Testis (tissue), 3 donors: ENCODE results near the gene ZNF775. TPM values are rescaled to one million over a fixed set of nuclear protein-coding genes. Genes with fewer than 3 reads are reported as not detected.

ENCODE experiments used
- DNase-seq: peaks from one replicate; pipeline ENCODE4 v3.0.0-alpha.2; 2019
- H3K27ac ChIP-seq, 2 donors: fragments of 200-600 bp; sonication (generic); one replicate each; pipeline ENCODE4 v1.5.1; 2019
- H3K27me3 ChIP-seq: fragments of 200-600 bp; sonication (generic); one replicate; pipeline ENCODE4 v1.5.1; 2019
- H3K36me3 ChIP-seq: fragments of 200-600 bp; sonication (generic); one replicate; pipeline ENCODE4 v1.5.1; 2017; ENCODE audit warnings: low read depth; ENCODE audit errors: missing control alignments
- H3K4me1 ChIP-seq: fragments of 200-600 bp; sonication (generic); one replicate; pipeline ENCODE4 v1.5.1; 2019
- H3K4me3 ChIP-seq, 2 donors: fragments of 200-600 bp; sonication (generic); one replicate each; pipeline ENCODE4 v1.5.1; 2017 to 2019
- H3K9me3 ChIP-seq: fragments of 200-600 bp; sonication (generic); one replicate; pipeline ENCODE4 v1.5.1; 2017
- POLR2A ChIP-seq: fragments of 450-650 bp; IDR thresholded peaks from one replicate; pipeline ENCODE4 v1.6.1; 2017; ENCODE audit warnings: antibody characterized with exemption, mild to moderate bottlenecking, moderate library complexity
- WGBS, 2 donors: methylation state at CpG; one replicate each; pipeline ENCODE4 v1.1.5; 2018; 5-methylcytosine and 5-hydroxymethylcytosine counted together
- intact Hi-C: fragments of 100-400 bp; cut with DNase I; formaldehyde crosslinking; loops from one replicate; pipeline ENCODE4 v1.15.1; 2023; ENCODE audit warnings: low total_unique reads
- polyA plus RNA-seq: library from polyadenylated mRNA; stranded (reverse); fragments of 350-450 nt; fragmentation: Illumina TruSeq; extraction: RNeasy Lipid Tissue Mini Kit (QIAGEN cat#74804); gene quantifications from one replicate; pipeline ENCODE4 v1.2.3, GENCODE V29; 2014; ENCODE audit warnings: low read depth, low replicate concordance; ENCODE audit not compliant: insufficient read depth
- total RNA-seq, 2 donors: library from RNA; depleted of rRNA; stranded (reverse); fragments of >200 nt; gene quantifications; one replicate each; pipeline ENCODE4 v1.2.3, GENCODE V29; 2016
- TF ChIP-seq, protein P1 (sequence below), 3 experiments: fragments of 450-650 bp in 2 of 3; fragments of 200-600 bp in 1 of 3; sonication (generic) in 1 of 3; IDR thresholded peaks; one replicate each; pipeline ENCODE4 v1.5.1; 2016 to 2019; ENCODE audit warnings: antibody characterized with exemption in 3 of 3, mild to moderate bottlenecking in 2 of 3, moderate library complexity in 1 of 3

Gene ZNF775
- total and polyA plus RNA-seq, 3 donors from 2014 or later = 5.2 to 14.1 (median 11.0) TPM

DNA sequence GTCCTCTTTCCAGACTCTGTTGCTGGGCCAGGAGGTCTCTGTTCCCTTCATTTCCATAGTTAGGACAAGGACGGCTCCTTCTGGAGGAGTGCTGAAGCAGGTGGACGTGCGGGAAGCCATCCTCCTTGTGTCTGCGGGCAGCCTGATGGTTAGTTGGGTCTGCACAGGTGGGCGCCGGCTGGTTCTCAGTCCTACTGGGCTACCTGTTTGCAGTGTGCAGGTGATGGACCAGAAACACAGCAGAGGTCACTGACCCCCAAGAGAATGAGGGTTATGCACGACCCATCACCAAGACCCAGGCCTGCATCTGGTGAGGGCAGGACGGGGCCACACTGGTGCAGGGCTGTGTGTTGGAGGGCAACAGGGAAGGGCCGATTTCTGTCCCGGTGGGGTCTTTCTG, 45.5 kb upstream of the ZNF775 start:
- H3K4me3 ChIP-seq = no peak overlapping the region
- no peak for DNase-seq
- H3K9me3 ChIP-seq = no peaks in the 10 kb centered on the region
- no peak overlapping the region for H3K27ac ChIP-seq
- intact Hi-C loops = no loop called here
- H3K36me3 ChIP-seq = no peaks in the 10 kb centered on the region
- no peaks in the 10 kb centered on the region for H3K27me3 ChIP-seq
- H3K4me1 ChIP-seq = peaks cover 4% of the 10 kb centered on the region
- 87 to 94% methylated on average over 5 to 10 of the region's 10 CpGs for WGBS, 2 donors
- TF ChIP-seq, protein P1, sequence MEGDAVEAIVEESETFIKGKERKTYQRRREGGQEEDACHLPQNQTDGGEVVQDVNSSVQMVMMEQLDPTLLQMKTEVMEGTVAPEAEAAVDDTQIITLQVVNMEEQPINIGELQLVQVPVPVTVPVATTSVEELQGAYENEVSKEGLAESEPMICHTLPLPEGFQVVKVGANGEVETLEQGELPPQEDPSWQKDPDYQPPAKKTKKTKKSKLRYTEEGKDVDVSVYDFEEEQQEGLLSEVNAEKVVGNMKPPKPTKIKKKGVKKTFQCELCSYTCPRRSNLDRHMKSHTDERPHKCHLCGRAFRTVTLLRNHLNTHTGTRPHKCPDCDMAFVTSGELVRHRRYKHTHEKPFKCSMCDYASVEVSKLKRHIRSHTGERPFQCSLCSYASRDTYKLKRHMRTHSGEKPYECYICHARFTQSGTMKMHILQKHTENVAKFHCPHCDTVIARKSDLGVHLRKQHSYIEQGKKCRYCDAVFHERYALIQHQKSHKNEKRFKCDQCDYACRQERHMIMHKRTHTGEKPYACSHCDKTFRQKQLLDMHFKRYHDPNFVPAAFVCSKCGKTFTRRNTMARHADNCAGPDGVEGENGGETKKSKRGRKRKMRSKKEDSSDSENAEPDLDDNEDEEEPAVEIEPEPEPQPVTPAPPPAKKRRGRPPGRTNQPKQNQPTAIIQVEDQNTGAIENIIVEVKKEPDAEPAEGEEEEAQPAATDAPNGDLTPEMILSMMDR (IDR thresholded peaks at IDR 0.05) = no peak
- no peak for TF ChIP-seq POLR2A

DNA sequence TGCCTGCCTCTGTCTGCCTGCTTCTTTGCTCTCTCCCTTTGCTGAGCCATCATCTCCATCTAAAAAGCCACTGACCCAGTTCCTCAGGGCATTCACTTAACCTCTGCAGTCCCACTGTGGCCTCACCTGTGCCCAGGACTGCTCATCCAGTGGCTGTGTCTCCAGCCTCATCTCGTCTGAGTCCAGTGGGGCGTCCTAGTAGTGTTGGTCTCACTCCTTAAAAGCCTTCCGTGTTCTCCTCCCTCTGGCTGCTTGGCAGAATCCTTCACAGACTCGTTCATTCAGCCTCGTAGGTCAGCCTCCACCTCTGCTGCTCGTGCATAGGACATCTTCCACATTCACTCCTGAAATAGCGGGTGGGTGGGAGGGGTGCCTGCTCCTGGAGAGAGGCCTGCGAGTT, 45.0 kb upstream of the ZNF775 start:
- intact Hi-C loops = no loop called here
- no peaks in the 10 kb centered on the region for H3K9me3 ChIP-seq
- no peak overlapping the region for H3K4me3 ChIP-seq
- no peak for TF ChIP-seq POLR2A
- TF ChIP-seq, protein P1 (IDR thresholded peaks at IDR 0.05) = no peak
- H3K27ac ChIP-seq = no peak overlapping the region
- peaks cover 4% of the 10 kb centered on the region for H3K4me1 ChIP-seq
- DNase-seq = no peak
- no peaks in the 10 kb centered on the region for H3K27me3 ChIP-seq
- H3K36me3 ChIP-seq = no peaks in the 10 kb centered on the region
- 90 to 94% methylated on average over 5 to 8 of the region's 8 CpGs for WGBS, 2 donors

GRCh38 chr7:150335108-150335773, 43.9 kb upstream of the ZNF775 start:
- WGBS, 2 donors = 63 to 68% methylated on average over 7 of the region's 7 CpGs
- Histone ChIP-seq H3K4me1 (peaks cover 12% of the 10 kb centered on the region), H3K36me3 (no peaks in the 10 kb centered on the region), H3K27me3 (no peaks in the 10 kb centered on the region), H3K4me3 (no peak overlapping the region), H3K9me3 (no peaks in the 10 kb centered on the region), H3K27ac (no peak overlapping the region)
- intact Hi-C loops = no loop called here
- TF ChIP-seq POLR2A = no peak
- TF ChIP-seq, protein P1 (IDR thresholded peaks at IDR 0.05) = no peak
- DNase-seq = no peak

DNA sequence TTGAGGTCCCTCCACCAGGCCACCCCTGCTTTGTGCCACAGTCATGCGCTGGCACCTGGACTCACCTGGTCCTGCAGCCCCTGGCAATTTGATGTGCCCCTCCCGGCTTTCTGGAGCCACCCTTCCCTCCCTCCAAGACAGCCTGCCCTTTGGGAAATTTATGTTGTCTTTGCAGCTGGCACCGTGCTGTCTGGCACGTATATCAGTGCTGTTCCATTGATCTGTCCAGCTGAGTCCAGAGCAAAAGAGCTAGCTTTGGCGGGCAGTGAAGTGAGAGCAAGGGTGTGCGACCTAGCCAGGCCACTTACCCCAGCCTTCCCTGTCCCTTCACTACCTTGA, 43.4 kb upstream of the ZNF775 start:
- intact Hi-C loops = no loop called here

More for the DNA sequence above, 43.4 kb upstream of the ZNF775 start:
- TF ChIP-seq POLR2A = no peak
- TF ChIP-seq, protein P1 (IDR thresholded peaks at IDR 0.05) = no peak
- Histone ChIP-seq H3K4me1 (peaks cover 17% of the 10 kb centered on the region), H3K9me3 (no peaks in the 10 kb centered on the region), H3K4me3 (no peak overlapping the region), H3K27ac (no peak overlapping the region), H3K27me3 (no peaks in the 10 kb centered on the region), H3K36me3 (no peaks in the 10 kb centered on the region)
- 76 to 77% methylated on average over 5 to 6 of the region's 6 CpGs for WGBS, 2 donors
- no peak for DNase-seq
